IMR-90 (cell line): ENCODE measurements around the gene JAGN1. TPM values are rescaled to one million over a fixed set of nuclear protein-coding genes. Genes with fewer than 3 reads are reported as not detected.

ENCODE experiments used
- ATAC-seq: fragments of 200-7000 bp; cut with Tn5 transposase; 2 replicates; pipeline ENCODE4 v1.9.1; 2020; ENCODE audit warnings: low read depth, mild to moderate bottlenecking, moderate library complexity
- BruUV-seq: library from RNA; stranded (reverse); fragments of 400-500 nt; replicated peaks from 2 replicates; lab custom pipeline; 2021; lab: Mats Ljungman, UMichigan
- CTCF ChIA-PET: fragments of 300-600 bp; formaldehyde crosslinking; extraction: SDS; loops from one replicate; lab custom pipeline; 2021; ENCODE audit warnings: antibody characterized with exemption; lab: Yijun Ruan, JAX
- POLR2A ChIA-PET: fragments of 300-600 bp; sonication (Branson Sonifier 250); formaldehyde crosslinking; loops from one replicate; lab custom pipeline; 2022; ENCODE audit warnings: antibody characterized with exemption; ENCODE audit not compliant: unreplicated experiment; lab: Charles Lee
- DNase-seq: peaks from one replicate; pipeline ENCODE4 v3.0.0; 2013
- H2AFZ ChIP-seq: replicated peaks from 2 replicates; pipeline ENCODE3; 2013; ENCODE audit warnings: low read length, mild to moderate bottlenecking; ENCODE audit not compliant: poor library complexity
- H2AK5ac ChIP-seq: 2 replicates; pipeline ENCODE4 v1.6.1; 2013; ENCODE audit warnings: low read depth, low read length, inconsistent platforms
- H2AK9ac ChIP-seq: replicated peaks from 2 replicates; pipeline ENCODE3; 2013; ENCODE audit warnings: mild to moderate bottlenecking, low read depth, low read length, moderate library complexity; ENCODE audit not compliant: poor library complexity
- H2BK120ac ChIP-seq: 2 replicates; pipeline ENCODE4 v1.6.1; 2013; ENCODE audit warnings: low read depth, low read length, inconsistent platforms
- H2BK15ac ChIP-seq: 3 replicates; pipeline ENCODE4 v1.6.1; 2013; ENCODE audit warnings: low read depth, low read length, inconsistent platforms
- H2BK20ac ChIP-seq: 2 replicates; pipeline ENCODE4 v1.6.1; 2013; ENCODE audit warnings: low read depth, mild to moderate bottlenecking, inconsistent platforms, low read length, moderate library complexity
- H2BK5ac ChIP-seq: 2 replicates; pipeline ENCODE4 v1.6.1; 2013; ENCODE audit warnings: mild to moderate bottlenecking, low read depth, low read length, inconsistent platforms; ENCODE audit not compliant: poor library complexity, severe bottlenecking
- H3K14ac ChIP-seq: replicated peaks from 2 replicates; pipeline ENCODE4 v1.6.1; 2013; ENCODE audit warnings: low read depth, low read length, inconsistent platforms
- H3K18ac ChIP-seq: 2 replicates; pipeline ENCODE4 v1.6.1; 2013; ENCODE audit warnings: low read depth, low read length, control low read depth
- H3K23ac ChIP-seq: 2 replicates; pipeline ENCODE4 v1.6.1; 2013; ENCODE audit warnings: low read depth, low read length, inconsistent platforms
- H3K27ac ChIP-seq: 2 replicates; pipeline ENCODE4 v1.5.1; 2013; ENCODE audit warnings: mild to moderate bottlenecking, control low read depth, low read length; ENCODE audit not compliant: insufficient read depth
- H3K27me3 ChIP-seq: 2 replicates; pipeline ENCODE4 v1.6.1; 2013; ENCODE audit warnings: low read length; ENCODE audit not compliant: control insufficient read depth, insufficient read depth
- H3K36me3 ChIP-seq: 2 replicates; pipeline ENCODE4 v1.6.1; 2013; ENCODE audit warnings: low read length, mixed read lengths; ENCODE audit not compliant: control insufficient read depth, insufficient read depth
- H3K4ac ChIP-seq: 2 replicates; pipeline ENCODE4 v1.6.1; 2013; ENCODE audit warnings: low read depth, low read length, inconsistent platforms
- H3K4me1 ChIP-seq: 2 replicates; pipeline ENCODE4 v1.6.1; 2013; ENCODE audit warnings: low read length, mixed read lengths; ENCODE audit not compliant: control insufficient read depth, insufficient read depth
- H3K4me2 ChIP-seq: 2 replicates; pipeline ENCODE4 v1.6.1; 2013; ENCODE audit warnings: low read depth, mild to moderate bottlenecking, control low read depth, low read length, moderate library complexity
- H3K4me3 ChIP-seq: 2 replicates; pipeline ENCODE4 v1.5.1; 2013; ENCODE audit warnings: low read depth, mild to moderate bottlenecking, control low read depth, low read length, moderate library complexity; ENCODE audit not compliant: insufficient read depth
- H3K56ac ChIP-seq: 2 replicates; pipeline ENCODE4 v1.6.1; 2013; ENCODE audit warnings: low read length, inconsistent platforms; ENCODE audit not compliant: insufficient read depth; ENCODE audit errors: extremely low read depth
- H3K79me1 ChIP-seq, 2 experiments: 2 replicates each; pipeline ENCODE4 v1.6.1; 2013; ENCODE audit warnings: low read length in 2 of 2, inconsistent platforms in 1 of 2, low read depth in 1 of 2
- H3K9ac ChIP-seq: 2 replicates; pipeline ENCODE4 v1.6.1; 2013; ENCODE audit warnings: low read depth, low read length, control low read depth
- H3K9me1 ChIP-seq: 2 replicates; pipeline ENCODE4 v1.6.1; 2013; ENCODE audit warnings: low read length, inconsistent platforms; ENCODE audit not compliant: insufficient read depth
- H3K9me3 ChIP-seq: 2 replicates; pipeline ENCODE4 v1.6.1; 2013; ENCODE audit warnings: low read length; ENCODE audit not compliant: control insufficient read depth, insufficient read depth
- H4K20me1 ChIP-seq: 2 replicates; pipeline ENCODE4 v1.6.1; 2013; ENCODE audit warnings: low read length, inconsistent platforms; ENCODE audit not compliant: insufficient read depth
- H4K5ac ChIP-seq: 2 replicates; pipeline ENCODE4 v1.6.1; 2013; ENCODE audit warnings: mild to moderate bottlenecking, low read depth, low read length, control low read depth
- H4K8ac ChIP-seq, 2 experiments: 2 replicates each; pipeline ENCODE4 v1.6.1; 2013; ENCODE audit warnings: low read depth in 2 of 2, low read length in 2 of 2, control low read depth in 1 of 2, inconsistent platforms in 1 of 2
- H4K91ac ChIP-seq: 2 replicates; pipeline ENCODE4 v1.6.1; 2013; ENCODE audit warnings: low read depth, low read length, inconsistent platforms; ENCODE audit not compliant: insufficient read depth
- BHLHE40 ChIP-seq: fragments of 150-350 bp; IDR thresholded peaks from 2 replicates; pipeline ENCODE4 v1.6.1; 2016; ENCODE audit warnings: mild to moderate bottlenecking, low read depth, low read length
- CEBPB ChIP-seq: IDR thresholded peaks from 2 replicates; pipeline ENCODE4 v1.6.1; 2012; ENCODE audit warnings: low read depth, low read length, improper control_type of control experiment
- CHD1 ChIP-seq: IDR thresholded peaks from 2 replicates; pipeline ENCODE4 v1.6.1; 2012; ENCODE audit warnings: low read depth, low read length, improper control_type of control experiment
- MAFK ChIP-seq: IDR thresholded peaks from 2 replicates; pipeline ENCODE4 v1.6.1; 2012; ENCODE audit warnings: low read depth, low read length, improper control_type of control experiment
- MAZ ChIP-seq: IDR thresholded peaks from 2 replicates; pipeline ENCODE4 v1.6.1; 2012; ENCODE audit warnings: low read depth, mild to moderate bottlenecking, low read length, improper control_type of control experiment, moderate library complexity, borderline replicate concordance
- MXI1 ChIP-seq: IDR thresholded peaks from 2 replicates; pipeline ENCODE4 v1.6.1; 2012; ENCODE audit warnings: low read depth, mild to moderate bottlenecking, low read length, moderate library complexity, borderline replicate concordance
- POLR2A ChIP-seq: IDR thresholded peaks from 2 replicates; pipeline ENCODE4 v1.6.1; 2012; ENCODE audit warnings: mild to moderate bottlenecking, low read depth, low read length
- RAD21 ChIP-seq: IDR thresholded peaks from 2 replicates; pipeline ENCODE4 v1.6.1; 2012; ENCODE audit warnings: low read length, improper control_type of control experiment
- RCOR1 ChIP-seq: IDR thresholded peaks from 2 replicates; pipeline ENCODE4 v1.6.1; 2012; ENCODE audit warnings: mild to moderate bottlenecking, low read length, improper control_type of control experiment; ENCODE audit not compliant: insufficient replicate concordance
- SMC3 ChIP-seq: fragments of 150-350 bp; IDR thresholded peaks from 2 replicates; pipeline ENCODE4 v1.6.1; 2016; ENCODE audit warnings: low read depth, mild to moderate bottlenecking, antibody characterized with exemption, low read length, moderate library complexity
- WGBS, 2 experiments: methylation state at CpG; one replicate each; pipeline versions ENCODE4 v1.1.5 to v1.1.7; 2013; ENCODE audit warnings: missing lambda C conversion rate in 2 of 2; ENCODE audit not compliant: insufficient read length in 1 of 2; ENCODE audit errors: extremely low coverage in 2 of 2; 5-methylcytosine and 5-hydroxymethylcytosine counted together
- dilution Hi-C: fragments of 300-500 bp; cut with HindIII; formaldehyde crosslinking; loops from one replicate; pipeline ENCODE4 v1.14.3; 2018; ENCODE audit warnings: low sequenced_read_pairs; ENCODE audit not compliant: unreplicated experiment
- in situ Hi-C: fragments of 300-500 bp; cut with MboI; formaldehyde crosslinking; loops from 3 replicates; pipeline ENCODE4 v1.14.3; 2019; ENCODE audit warnings: low sequenced_read_pairs, inconsistent platforms, mixed read lengths
- intact Hi-C: fragments of 100-400 bp; cut with micrococcal nuclease; formaldehyde crosslinking; loops from 2 replicates; pipeline ENCODE4 v1.10.0; 2022
- polyA plus RNA-seq, 3 experiments: library from polyadenylated mRNA; depleted of rRNA; stranded (reverse); fragments of >200 nt; gene quantifications; 2 replicates each; pipeline ENCODE4 v1.2.3, GENCODE V29; 2012; ENCODE audit warnings: low replicate concordance in 1 of 3
- total RNA-seq: library from RNA; depleted of rRNA; stranded (reverse); fragments of >200 nt; gene quantifications from 2 replicates; pipeline ENCODE4 v1.2.3, GENCODE V29; 2012

The JAGN1 gene
- total and polyA plus RNA-seq, 2 of the 4 experiments (the other 2 are of a cell fraction), result 32.7 to 39.3 TPM

DNA sequence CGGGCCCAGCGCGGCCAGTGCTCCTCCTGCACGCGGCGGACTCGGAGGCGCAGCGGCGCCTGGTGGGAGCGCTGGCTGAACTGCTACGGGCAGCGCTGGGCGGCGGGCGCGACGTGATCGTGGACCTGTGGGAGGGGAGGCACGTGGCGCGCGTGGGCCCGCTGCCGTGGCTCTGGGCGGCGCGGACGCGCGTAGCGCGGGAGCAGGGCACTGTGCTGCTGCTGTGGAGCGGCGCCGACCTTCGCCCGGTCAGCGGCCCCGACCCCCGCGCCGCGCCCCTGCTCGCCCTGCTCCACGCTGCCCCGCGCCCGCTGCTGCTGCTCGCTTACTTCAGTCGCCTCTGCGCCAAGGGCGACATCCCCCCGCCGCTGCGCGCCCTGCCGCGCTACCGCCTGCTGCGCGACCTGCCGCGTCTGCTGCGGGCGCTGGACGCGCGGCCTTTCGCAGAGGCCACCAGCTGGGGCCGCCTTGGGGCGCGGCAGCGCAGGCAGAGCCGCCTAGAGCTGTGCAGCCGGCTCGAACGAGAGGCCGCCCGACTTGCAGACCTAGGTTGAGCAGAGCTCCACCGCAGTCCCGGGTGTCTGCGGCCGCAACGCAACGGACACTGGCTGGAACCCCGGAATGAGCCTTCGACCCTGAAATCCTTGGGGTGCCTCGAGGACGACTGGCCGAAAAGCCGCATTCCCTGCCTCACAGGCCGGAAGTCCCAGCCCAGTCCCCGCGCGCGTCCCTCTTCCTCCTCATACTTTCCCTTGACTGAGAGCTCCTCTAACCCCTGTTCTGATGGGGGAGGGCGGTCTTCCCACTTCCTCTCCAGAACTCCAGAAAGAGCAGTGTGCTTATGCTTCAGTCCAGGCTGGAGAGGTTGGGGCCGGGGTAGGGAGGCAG lies 25.1 kb downstream of the JAGN1 start (continued):
- TF ChIP-seq SMC3 (peak; percentile 49), RAD21 (peak; percentile 60), BHLHE40 (peak; percentile 51; the same call in 1 of the 2 replicates), CEBPB (no peak)

DNA sequence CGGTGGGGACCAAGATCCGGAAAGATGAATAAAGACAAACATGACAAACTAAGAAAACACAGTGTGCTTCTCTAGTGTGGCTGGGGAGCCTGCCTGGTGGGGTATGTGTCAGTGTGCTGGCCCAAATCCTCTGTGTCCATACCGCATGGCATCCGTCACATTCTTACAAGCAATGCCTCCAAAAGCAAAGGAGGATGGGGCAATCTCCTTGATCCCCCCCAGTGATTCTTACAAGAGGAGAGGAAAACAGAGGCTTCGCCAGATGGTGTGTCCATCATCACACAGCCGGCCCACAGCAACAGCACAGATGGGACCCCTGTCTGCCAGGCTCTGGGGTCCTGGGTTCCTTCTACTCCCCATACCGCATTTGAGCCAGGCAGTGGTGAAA lies 25.9 kb downstream of the JAGN1 start:
- in situ Hi-C loops, result no loop called here
- H2AFZ ChIP-seq, result peak overlapping the region; percentile 88
- CTCF ChIA-PET, result interaction anchor here (0.6 kb wide), 1 partner anchor 335 kb away, joined by 6 read pairs; no protein-coding TSS in a partner anchor

More for the DNA sequence above, 25.9 kb downstream of the JAGN1 start:
- intact Hi-C loops, result loop anchor here (5.0 kb wide), 1 partner anchor 199 kb away; no protein-coding TSS in a partner anchor
- Histone ChIP-seq H3K56ac (0 out of 2 replicates have a peak overlapping the region, but pooled peaks have one; percentile 34), H3K4ac (peak overlapping the region; percentile 96), H4K8ac (peak overlapping the region; percentile 73 to 98), H3K79me1 (peaks cover 7 to 38% of the 10 kb centered on the region in 2 experiments; a peak in 3 of 4 replicates), H2AK9ac (peak overlapping the region; percentile 96), H3K23ac (peak overlapping the region; percentile 90), H2BK120ac (peak overlapping the region; percentile 68), H2BK15ac (peak overlapping the region; percentile 31; the same call in 2 of the 3 replicates), H3K9me3 (no peaks in the 10 kb centered on the region), H3K36me3 (peaks cover 2% of the 10 kb centered on the region; the same call in 1 of the 2 replicates), H2BK20ac (peak overlapping the region; percentile 61), H3K4me3 (peak overlapping the region; percentile 26; the same call in 1 of the 2 replicates), H4K5ac (peak overlapping the region; percentile 88), H3K4me2 (peak overlapping the region; percentile 86), H4K20me1 (no peaks in the 10 kb centered on the region), H3K9me1 (peaks cover 11% of the 10 kb centered on the region), H4K91ac (peak overlapping the region; percentile 56), H3K14ac (peak overlapping the region; percentile 87), H3K9ac (peak overlapping the region; percentile 58), H2BK5ac (peak overlapping the region; percentile 57), H3K4me1 (peaks cover 32% of the 10 kb centered on the region), H3K27me3 (no peaks in the 10 kb centered on the region), H2AK5ac (peak overlapping the region; percentile 96; the same call in 1 of the 2 replicates), H3K18ac (peak overlapping the region; percentile 57), H3K27ac (peak overlapping the region; percentile 58)
- peak; percentile 48 for DNase-seq
- BruUV-seq, result no TSS peak
- dilution Hi-C loops, result no loop called here
- ATAC-seq, result no peak
- TF ChIP-seq RCOR1 (no peak), MXI1 (peak; percentile 57; the same call in 1 of the 2 replicates), CHD1 (no peak), BHLHE40 (no peak), SMC3 (no peak), POLR2A (no peak), MAZ (no peak), CEBPB (peak; percentile 36; the same call in 1 of the 2 replicates), MAFK (no peak)
- no CpG with 5 or more reads among the region's 7 CpGs for WGBS, 2 experiments
- POLR2A ChIA-PET, result interaction anchor here (0.5 kb wide), 1 partner anchor 26 kb away, joined by 3 read pairs; the partner anchor contains the start of gene JAGN1
